HepG2 (cell line): ENCODE results near the gene SH2B2. TPM values are rescaled to one million over a fixed set of nuclear protein-coding genes. Genes with fewer than 3 reads are reported as not detected.
A peak's percentile ranks its signal among the peaks of the same experiment; 100 is the strongest.

Experiments used
- ASH2L ChIP-seq: fragments of 300-600, 200-600 bp; sonication (generic); IDR thresholded peaks from 2 replicates; pipeline ENCODE4 v1.7.0; 2017; ENCODE audit warnings: low read depth, mild to moderate bottlenecking, moderate library complexity, mixed read lengths, low read length; ENCODE audit not compliant: insufficient read length
- CBX2 ChIP-seq, 2 experiments: fragments of 200-600 bp in 1 of 2; sonication (generic); formaldehyde crosslinking in 1 of 2; IDR thresholded peaks; 2 replicates each; pipeline versions ENCODE4 v1.7.0 to v1.8.1; 2018 to 2022; ENCODE audit warnings: low read depth in 2 of 2, low read length in 1 of 2, mild to moderate bottlenecking in 1 of 2, missing genetic modification reagents in 1 of 2
- DZIP1 ChIP-seq: sonication (generic); formaldehyde crosslinking; IDR thresholded peaks from 2 replicates; pipeline ENCODE4 v1.5.0; 2020; ENCODE audit warnings: mild to moderate bottlenecking, missing genetic modification reagents
- GLMP ChIP-seq: sonication (generic); formaldehyde crosslinking; IDR thresholded peaks from 2 replicates; pipeline ENCODE4 v1.9.0; 2021; ENCODE audit warnings: missing genetic modification reagents, mild to moderate bottlenecking, borderline replicate concordance
- HNF4A ChIP-seq: sonication (generic); formaldehyde crosslinking; IDR thresholded peaks from 2 replicates; pipeline ENCODE4 v1.4.0; 2020; ENCODE audit warnings: missing genetic modification reagents
- ISL2 ChIP-seq: sonication (generic); formaldehyde crosslinking; IDR thresholded peaks from 2 replicates; pipeline ENCODE4 v1.5.0; 2020; ENCODE audit warnings: missing genetic modification reagents
- MED13 ChIP-seq: sonication (generic); formaldehyde crosslinking; IDR thresholded peaks from 2 replicates; pipeline ENCODE4 v1.5.0; 2020; ENCODE audit warnings: missing genetic modification reagents
- NR0B2 ChIP-seq: sonication (generic); formaldehyde crosslinking; IDR thresholded peaks from 2 replicates; pipeline ENCODE4 v1.4.0; 2020; ENCODE audit warnings: mild to moderate bottlenecking, missing genetic modification reagents
- PLRG1 ChIP-seq: fragments of 450-650 bp; conservative IDR thresholded peaks from 2 replicates; pipeline ENCODE4 v1.6.1; 2016
- RBFOX2 ChIP-seq: fragments of 200-400 bp; formaldehyde crosslinking; IDR thresholded peaks from 2 replicates; pipeline ENCODE4 v1.6.1; 2017; ENCODE audit warnings: low read depth, mild to moderate bottlenecking, low read length
- RNF219 ChIP-seq: sonication (generic); formaldehyde crosslinking; IDR thresholded peaks from 2 replicates; pipeline ENCODE4 v1.5.0; 2020; ENCODE audit warnings: mild to moderate bottlenecking, missing genetic modification reagents
- ZFP41 ChIP-seq: sonication (generic); formaldehyde crosslinking; IDR thresholded peaks from 2 replicates; pipeline ENCODE4 v1.4.0; 2020; ENCODE audit warnings: mild to moderate bottlenecking, missing genetic modification reagents, borderline replicate concordance
- ZFP62 ChIP-seq: sonication (generic); formaldehyde crosslinking; IDR thresholded peaks from 2 replicates; pipeline ENCODE4 v1.4.0; 2020; ENCODE audit warnings: missing genetic modification reagents
- ZNF251 ChIP-seq: sonication (generic); formaldehyde crosslinking; IDR thresholded peaks from 2 replicates; pipeline ENCODE4 v1.9.0; 2021; ENCODE audit warnings: mild to moderate bottlenecking, missing genetic modification reagents
- ZNF484 ChIP-seq: sonication (generic); formaldehyde crosslinking; IDR thresholded peaks from 2 replicates; pipeline ENCODE4 v1.5.1; 2020; ENCODE audit warnings: mild to moderate bottlenecking, low read depth, missing genetic modification reagents, borderline replicate concordance
- ZNF598 ChIP-seq: sonication (generic); formaldehyde crosslinking; IDR thresholded peaks from 2 replicates; pipeline ENCODE4 v1.5.1; 2020; ENCODE audit warnings: mild to moderate bottlenecking, missing genetic modification reagents, borderline replicate concordance
- ZNF891 ChIP-seq: sonication (generic); formaldehyde crosslinking; IDR thresholded peaks from 2 replicates; pipeline ENCODE4 v1.5.0; 2020; ENCODE audit warnings: mild to moderate bottlenecking, missing genetic modification reagents
- polyA plus RNA-seq, 8 experiments: library from polyadenylated mRNA; depleted of rRNA in 3 of 8; stranded (reverse) in 7 of 8; unstranded in 1 of 8; fragments of >200 nt; fragmentation: Illumina TruSeq in 4 of 8; extraction: Trizol in 4 of 8; gene quantifications; 2 replicates each; pipeline versions ENCODE4 v1.2.1 to v1.2.3, GENCODE V29; 2011 to 2016; ENCODE audit warnings: low read depth in 4 of 8, missing spikeins in 1 of 8, mixed read lengths in 1 of 8; ENCODE audit not compliant: insufficient read depth in 1 of 8
- total RNA-seq, 5 experiments: library from RNA; depleted of rRNA; stranded (reverse); fragments of >200 nt; fragmentation: Illumina TruSeq; extraction: Trizol; gene quantifications; 2 replicates each; pipeline ENCODE4 v1.2.3, GENCODE V29; 2016; ENCODE audit warnings: low read depth in 1 of 5
- TF ChIP-seq, protein P1 (sequence below): sonication (generic); formaldehyde crosslinking; IDR thresholded peaks from 2 replicates; pipeline ENCODE4 v1.5.0; 2020; ENCODE audit warnings: mild to moderate bottlenecking, missing genetic modification reagents, moderate library complexity
- TF ChIP-seq, protein P2 (sequence below): sonication (generic); formaldehyde crosslinking; IDR thresholded peaks from 2 replicates; pipeline ENCODE4 v1.9.0; 2021; ENCODE audit warnings: missing genetic modification reagents, borderline replicate concordance

SH2B2 gene
- total and polyA plus RNA-seq, 2 of the 13 experiments (the other 11 are each of a cell fraction or from before 2014, with no cell fraction given) = 0.46 to 1.3 TPM

DNA sequence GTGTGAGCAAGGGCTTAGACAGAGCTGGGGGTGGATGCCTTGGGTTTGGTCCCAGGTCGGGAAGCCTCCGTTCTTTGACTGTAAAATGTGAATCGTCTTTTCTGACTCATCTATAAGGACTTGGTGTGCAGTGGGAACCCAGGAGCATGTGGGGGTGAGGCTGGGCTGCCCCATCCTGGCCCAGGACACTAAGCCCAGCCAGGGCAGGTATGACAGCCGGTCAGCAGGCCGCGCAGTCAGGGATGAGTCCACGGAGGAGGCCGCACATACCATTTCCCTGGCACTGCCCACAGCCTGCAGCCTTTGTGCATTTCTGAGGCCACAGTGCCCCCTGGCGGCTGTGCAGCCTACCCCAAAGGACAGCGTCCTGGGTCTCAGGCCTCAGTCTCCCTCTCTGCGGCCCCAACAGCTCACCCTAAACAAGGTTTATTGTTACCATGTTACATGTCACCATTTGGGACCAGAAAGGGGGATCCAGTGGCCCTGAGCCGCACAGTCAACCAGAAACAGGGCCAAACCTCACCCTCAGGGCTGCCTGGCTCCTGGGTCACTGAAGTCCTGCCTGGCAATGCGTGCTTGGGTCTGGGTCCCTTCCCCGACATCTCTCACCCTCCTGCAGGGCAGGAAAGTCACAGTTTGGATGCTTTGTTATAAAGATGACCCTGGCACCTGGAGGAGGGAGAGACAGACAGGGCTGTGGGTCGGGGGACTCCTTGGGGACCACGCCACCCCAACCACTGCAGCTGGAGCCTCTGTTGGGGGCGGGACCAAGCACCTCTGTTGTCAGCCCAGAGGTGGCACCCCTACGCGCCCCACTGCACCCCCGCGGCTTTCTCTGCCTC lies 14.4 kb upstream of the SH2B2 start (continued):
- no peak for TF ChIP-seq RNF219 (CRISPR knock-in tag)
- TF ChIP-seq, protein P1, sequence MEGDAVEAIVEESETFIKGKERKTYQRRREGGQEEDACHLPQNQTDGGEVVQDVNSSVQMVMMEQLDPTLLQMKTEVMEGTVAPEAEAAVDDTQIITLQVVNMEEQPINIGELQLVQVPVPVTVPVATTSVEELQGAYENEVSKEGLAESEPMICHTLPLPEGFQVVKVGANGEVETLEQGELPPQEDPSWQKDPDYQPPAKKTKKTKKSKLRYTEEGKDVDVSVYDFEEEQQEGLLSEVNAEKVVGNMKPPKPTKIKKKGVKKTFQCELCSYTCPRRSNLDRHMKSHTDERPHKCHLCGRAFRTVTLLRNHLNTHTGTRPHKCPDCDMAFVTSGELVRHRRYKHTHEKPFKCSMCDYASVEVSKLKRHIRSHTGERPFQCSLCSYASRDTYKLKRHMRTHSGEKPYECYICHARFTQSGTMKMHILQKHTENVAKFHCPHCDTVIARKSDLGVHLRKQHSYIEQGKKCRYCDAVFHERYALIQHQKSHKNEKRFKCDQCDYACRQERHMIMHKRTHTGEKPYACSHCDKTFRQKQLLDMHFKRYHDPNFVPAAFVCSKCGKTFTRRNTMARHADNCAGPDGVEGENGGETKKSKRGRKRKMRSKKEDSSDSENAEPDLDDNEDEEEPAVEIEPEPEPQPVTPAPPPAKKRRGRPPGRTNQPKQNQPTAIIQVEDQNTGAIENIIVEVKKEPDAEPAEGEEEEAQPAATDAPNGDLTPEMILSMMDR (CRISPR knock-in tag) = peak; percentile 99
- no peak for TF ChIP-seq ZFP62 (CRISPR knock-in tag)
- TF ChIP-seq ZNF891 (CRISPR knock-in tag) = peak; percentile 31; the same call in 1 of the 2 replicates
- no peak for TF ChIP-seq PLRG1
- no peak for TF ChIP-seq MED13 (CRISPR knock-in tag)
- no peak for TF ChIP-seq CBX2 (IDR thresholded peaks at IDR 0.05; ENCODE audit: low read depth, low read length)
- TF ChIP-seq CBX2 (CRISPR knock-in tag; IDR thresholded peaks at IDR 0.05; ENCODE audit: low read depth) = no peak
- TF ChIP-seq RBFOX2 = no peak
- no peak for TF ChIP-seq ZNF251
- no peak for TF ChIP-seq HNF4A (CRISPR knock-in tag)
- TF ChIP-seq ASH2L = no peak
- TF ChIP-seq ZNF484 (CRISPR knock-in tag) = no peak
- TF ChIP-seq ZNF598 (CRISPR knock-in tag) = peak; percentile 23; the same call in 1 of the 2 replicates
- no peak for TF ChIP-seq NR0B2 (CRISPR knock-in tag)
- no peak for TF ChIP-seq ZFP41 (CRISPR knock-in tag)
- TF ChIP-seq GLMP (CRISPR knock-in tag) = no peak
- no peak for TF ChIP-seq ISL2
- no peak for TF ChIP-seq DZIP1 (CRISPR knock-in tag)
- TF ChIP-seq, protein P2, sequence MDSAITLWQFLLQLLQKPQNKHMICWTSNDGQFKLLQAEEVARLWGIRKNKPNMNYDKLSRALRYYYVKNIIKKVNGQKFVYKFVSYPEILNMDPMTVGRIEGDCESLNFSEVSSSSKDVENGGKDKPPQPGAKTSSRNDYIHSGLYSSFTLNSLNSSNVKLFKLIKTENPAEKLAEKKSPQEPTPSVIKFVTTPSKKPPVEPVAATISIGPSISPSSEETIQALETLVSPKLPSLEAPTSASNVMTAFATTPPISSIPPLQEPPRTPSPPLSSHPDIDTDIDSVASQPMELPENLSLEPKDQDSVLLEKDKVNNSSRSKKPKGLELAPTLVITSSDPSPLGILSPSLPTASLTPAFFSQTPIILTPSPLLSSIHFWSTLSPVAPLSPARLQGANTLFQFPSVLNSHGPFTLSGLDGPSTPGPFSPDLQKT = no peak
